ENCODE results near the gene UBTF. TPM values are rescaled to one million over a fixed set of nuclear protein-coding genes. Genes with fewer than 3 reads are reported as not detected.

The UBTF gene
- total RNA-seq, result 169 and 175 TPM in 2 replicates

GRCh38 chr17:44219616-44220212 is at the start of gene UBTF:
Gene UBTF (minus strand): TSS chr17:44219675. CDS start chr17:44218229, 1,446 bp downstream.
- intact Hi-C loops (cut with micrococcal nuclease), result loop anchor here (5.0 kb wide), 3 partner anchors 283 to 678 kb away; partner anchors contain the start of genes EFTUD2 and GPATCH8

DNA sequence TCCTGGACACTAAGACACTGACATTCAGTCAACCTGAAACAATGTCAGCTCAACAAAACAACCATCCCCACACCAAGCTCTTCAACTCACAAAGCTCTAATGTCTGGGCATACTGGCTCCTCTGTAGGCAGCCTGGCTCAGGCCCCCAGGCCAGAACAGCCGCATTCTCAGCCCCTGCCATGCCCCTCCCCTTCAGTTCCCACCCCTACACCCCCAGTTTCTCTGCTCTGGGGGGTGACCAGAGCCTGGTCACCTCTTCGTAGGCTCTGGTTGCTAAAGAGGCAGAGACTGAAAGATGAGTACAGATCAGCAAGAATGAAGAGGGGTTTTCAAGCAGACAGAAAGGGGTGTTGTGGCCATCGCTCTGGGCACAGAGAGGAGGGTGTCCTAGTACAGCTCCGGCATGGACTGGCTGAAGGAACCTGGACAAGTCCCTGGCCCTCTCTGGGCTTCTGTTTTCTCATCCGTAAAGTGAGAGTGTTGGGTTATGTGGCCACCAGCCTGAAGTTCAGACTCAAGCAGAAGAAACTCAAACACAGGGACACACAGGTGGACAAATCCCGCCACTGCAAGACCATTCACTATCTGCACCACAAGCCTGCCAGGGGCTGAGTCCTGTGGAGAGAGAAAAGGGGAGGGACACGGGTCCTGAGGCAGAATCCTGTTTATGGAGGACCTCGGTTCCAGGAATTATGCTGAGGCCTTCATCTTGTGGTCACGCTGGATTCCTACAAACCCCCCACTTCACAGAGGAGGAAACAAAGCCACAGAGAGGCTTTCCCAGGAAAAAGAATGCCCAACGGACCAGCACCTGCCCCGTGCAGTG is 49.4 kb upstream of the UBTF start:
- intact Hi-C loops (cut with micrococcal nuclease), result no loop called here

DNA sequence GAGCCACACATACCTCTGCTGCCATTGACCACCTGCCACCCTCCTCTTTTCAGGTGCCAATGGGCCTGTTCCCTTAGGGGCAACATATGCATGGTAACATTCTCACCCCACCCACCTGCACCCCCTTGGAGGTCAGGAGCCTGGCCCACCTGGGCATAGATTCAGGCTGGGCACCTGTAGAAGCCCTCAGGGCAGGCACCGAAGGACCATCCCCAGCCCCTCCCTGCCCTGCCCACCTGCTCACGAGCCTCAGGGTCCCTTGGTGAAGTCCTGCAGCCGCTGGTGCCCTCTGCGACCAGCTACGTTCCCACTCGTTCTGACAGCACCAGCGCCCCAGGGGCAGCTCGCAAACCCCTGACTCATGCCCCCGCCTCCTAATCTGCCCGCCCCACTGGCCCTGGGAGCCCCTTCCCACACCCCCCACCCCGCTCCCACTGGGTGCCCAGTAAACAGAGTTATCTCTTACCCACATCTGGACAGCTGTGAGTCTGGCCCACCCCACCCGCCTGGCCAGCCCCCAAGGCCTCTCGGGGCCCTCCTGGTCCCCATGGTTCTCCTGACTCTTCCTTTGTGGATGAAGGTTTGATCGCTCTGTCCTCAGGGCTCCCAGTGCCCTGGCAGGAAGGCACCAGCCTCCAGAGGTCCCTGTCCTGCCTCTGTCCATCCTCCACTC is 48.5 kb upstream of the UBTF start, which contains the start of gene SLC4A1:
SLC4A1 (minus strand) TSS at position 318 of the 673 bp plus-strand sequence. CDS start 5,269 bp downstream, outside the sequence.
- intact Hi-C loops (cut with micrococcal nuclease), result no loop called here

DNA sequence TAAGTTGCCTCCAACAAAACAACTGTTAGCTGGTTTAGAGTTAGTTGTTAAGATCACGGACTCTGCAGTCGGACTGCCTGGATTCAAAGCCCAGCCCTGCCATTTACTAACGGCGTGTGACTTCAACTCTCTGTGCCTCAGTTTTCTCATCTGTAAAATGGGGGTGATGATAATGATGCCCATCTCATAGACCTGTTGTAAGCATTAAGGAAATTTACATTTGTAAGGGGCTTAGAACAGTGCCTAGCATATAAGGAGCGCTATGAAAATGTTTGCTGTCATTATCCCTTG is 47.6 kb upstream of the UBTF start:
- intact Hi-C loops (cut with micrococcal nuclease), result no loop called here

DNA sequence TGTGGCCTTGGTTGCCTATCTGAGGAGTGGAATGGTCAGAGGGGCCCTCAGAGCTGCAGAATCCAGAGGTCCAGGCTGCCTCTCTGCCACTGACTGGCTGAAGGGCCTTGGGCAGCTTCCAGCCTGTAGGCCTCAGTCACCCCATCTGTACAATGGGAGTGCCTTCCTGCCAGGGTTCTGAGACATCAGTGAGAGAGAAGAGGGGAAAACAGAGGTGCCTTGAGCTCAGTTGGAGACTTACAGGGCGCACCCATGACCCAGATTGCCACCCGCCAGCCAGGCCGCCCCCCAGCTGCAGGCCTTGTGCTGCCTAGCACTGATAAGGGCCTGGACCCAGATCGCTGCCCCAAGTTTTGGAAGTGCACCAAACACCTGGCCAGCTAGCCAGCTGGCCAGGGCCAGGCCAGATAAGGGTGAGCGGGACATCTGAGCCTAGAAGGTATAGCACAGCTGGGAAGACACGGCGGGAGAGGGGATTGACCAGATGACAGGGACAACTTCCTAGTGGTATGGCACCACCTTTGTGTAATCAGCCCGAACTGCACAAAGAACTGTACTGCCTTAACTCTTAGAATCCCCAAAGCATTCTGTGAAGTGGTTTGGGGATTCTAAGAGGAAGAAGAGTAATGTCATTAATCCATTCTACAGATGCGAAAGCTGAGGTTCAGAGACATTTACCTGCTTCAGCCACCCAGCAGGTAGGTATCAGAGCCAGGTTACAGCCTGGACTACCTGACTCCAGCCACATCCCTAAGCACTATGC is 47.1 kb upstream of the UBTF start:
- intact Hi-C loops (cut with micrococcal nuclease), result no loop called here

GRCh38 chr17:44263345-44263902 is 43.9 kb upstream of the UBTF start:
- intact Hi-C loops (cut with micrococcal nuclease), result no loop called here

- intact Hi-C loops (cut with micrococcal nuclease), result no loop called here
Measured at GRCh38 chr17:44262654-44263225, 43.3 kb upstream of the UBTF start.

DNA sequence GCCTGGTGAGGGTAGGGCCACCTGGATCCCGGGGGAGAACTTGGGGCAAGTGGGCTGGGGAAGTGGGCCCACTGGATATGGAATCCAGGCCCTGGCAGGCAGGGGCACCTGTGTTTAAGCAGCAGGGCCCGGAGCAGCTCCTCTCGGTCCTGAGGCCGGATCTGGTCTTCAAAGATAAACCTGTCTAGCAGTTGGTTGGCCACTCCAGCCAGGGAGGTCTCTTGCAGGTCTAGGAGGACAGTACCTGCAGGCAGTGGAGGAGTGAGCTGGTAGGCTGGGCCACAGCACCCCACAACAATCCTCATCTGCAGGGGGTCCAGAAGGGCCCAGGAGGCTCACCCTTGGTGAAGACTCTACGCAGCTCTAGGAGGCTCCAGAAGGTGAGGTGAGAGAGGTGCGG is 40.8 kb upstream of the UBTF start:
- intact Hi-C loops (cut with micrococcal nuclease), result no loop called here

GRCh38 chr17:44258811-44259351 is 39.4 kb upstream of the UBTF start:
- intact Hi-C loops (cut with micrococcal nuclease), result no loop called here

- intact Hi-C loops (cut with micrococcal nuclease), result no loop called here
Measured at GRCh38 chr17:44257815-44258760, 38.6 kb upstream of the UBTF start.

DNA sequence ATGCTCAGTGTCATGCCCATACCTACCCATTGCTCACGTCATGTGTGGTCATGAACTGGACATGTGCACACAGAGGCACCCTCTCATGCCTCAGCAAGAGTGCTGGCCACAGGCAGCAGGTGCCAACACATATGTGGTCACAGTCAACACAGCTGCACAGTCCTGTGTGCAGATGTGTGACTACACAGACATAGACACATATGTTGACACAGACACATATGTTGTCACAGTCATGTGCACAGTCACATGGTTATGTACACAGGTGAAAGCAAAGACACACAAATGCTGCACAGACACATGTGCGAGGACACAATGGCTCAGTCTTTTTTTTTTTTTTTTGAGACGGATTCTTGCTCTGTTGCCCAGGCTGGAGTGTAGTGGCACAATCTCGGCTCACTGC is 37.2 kb upstream of the UBTF start:
- intact Hi-C loops (cut with micrococcal nuclease), result no loop called here

- intact Hi-C loops (cut with micrococcal nuclease), result no loop called here
Measured at GRCh38 chr17:44255915-44256314, 36.4 kb upstream of the UBTF start.

GRCh38 chr17:44254361-44255095 is 35.1 kb upstream of the UBTF start:
- intact Hi-C loops (cut with micrococcal nuclease), result no loop called here

DNA sequence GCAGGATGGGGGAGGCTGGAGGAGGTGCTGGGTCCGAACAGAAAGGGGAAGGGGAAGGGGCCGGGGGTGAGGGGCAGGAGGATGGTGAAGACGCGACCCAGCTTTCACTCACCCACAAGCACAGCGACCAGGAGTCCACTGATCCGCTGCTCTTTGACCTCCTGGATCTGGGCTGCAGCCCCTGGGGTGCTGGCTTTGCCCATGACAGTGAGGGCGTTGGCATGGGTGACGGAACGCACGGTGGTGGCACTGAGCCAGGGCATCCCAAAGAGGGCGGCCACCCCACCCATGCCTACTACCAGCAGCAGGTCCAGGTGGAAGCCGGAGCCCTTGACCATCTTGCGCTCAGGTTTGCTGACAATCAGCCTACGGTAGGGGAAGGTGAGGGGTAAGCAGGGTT is 33.5 kb upstream of the UBTF start:
- intact Hi-C loops (cut with micrococcal nuclease), result no loop called here

GRCh38 chr17:44251062-44251461 is 31.6 kb upstream of the UBTF start:
- intact Hi-C loops (cut with micrococcal nuclease), result no loop called here

- intact Hi-C loops (cut with micrococcal nuclease), result no loop called here
Measured at GRCh38 chr17:44249501-44250246, 30.2 kb upstream of the UBTF start.

DNA sequence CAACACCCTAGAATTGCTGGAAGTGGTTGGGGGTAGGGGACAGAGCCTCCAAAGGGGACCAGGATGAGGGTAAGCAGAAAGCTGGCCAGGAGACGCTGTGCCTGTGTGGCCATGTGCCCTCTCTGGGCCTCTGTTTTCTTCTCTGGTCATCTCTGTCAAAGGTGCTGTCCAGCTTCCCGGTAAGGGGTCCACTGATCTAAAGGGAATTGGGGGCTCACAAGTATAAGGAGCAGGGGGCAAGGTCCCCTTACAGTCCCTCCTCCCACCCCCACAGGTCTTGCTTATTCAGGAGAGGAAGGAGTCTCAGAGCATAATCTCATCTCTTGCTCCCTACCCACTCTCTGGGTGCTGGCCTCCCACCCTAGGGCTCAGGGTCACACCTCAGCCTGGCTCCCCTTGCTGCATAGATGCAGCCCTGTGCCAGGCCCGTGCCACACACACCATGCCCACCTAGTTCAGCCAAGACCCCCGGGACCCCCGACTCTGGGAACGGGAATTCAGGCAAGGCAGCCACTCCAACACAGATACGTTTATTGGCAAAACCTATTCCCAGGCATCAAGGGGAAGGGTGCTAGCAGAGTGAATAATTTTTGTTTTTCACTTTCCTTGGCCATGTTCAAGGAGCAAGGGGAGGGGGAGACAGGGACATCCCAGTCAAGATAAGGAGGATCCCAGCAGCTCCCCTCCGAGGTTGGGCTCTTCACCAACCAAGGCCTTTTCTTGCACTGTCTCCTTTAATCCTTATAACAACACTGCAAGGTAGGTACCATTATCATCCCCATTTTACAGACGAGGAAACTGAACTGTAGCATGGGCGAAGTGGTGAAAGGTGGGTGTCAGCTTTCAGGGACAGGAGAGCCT is 28.6 kb upstream of the UBTF start:
- intact Hi-C loops (cut with micrococcal nuclease), result no loop called here

Measured in T-helper 1 cell treated with Interleukin-12 subunit alpha and Interleukin-12 subunit beta and Interleukin-4 antibody, amounts not matched to agents 30 ng/mL and 1 ng/mL, for 36 hours (primary cell).